Right cardiac atrium (tissue), 5 donors: ENCODE data around the gene COPE. TPM values are rescaled to one million over a fixed set of nuclear protein-coding genes. Genes with fewer than 3 reads are reported as not detected.

ENCODE experiments used
- ATAC-seq, 2 donors: fragments of 200-7000 bp; cut with Tn5 transposase; one replicate each; pipeline versions ENCODE4 v1.8.0 to v1.9.1; 2020; ENCODE audit warnings: moderate library complexity in 2 of 2, mild to moderate bottlenecking in 1 of 2
- DNase-seq, 3 donors: peaks; one replicate each; pipeline ENCODE4 v3.0.0-alpha.2; 2020
- H3K27ac ChIP-seq: one replicate; pipeline ENCODE4 v1.5.1; 2013; ENCODE audit warnings: mild to moderate bottlenecking, low read length, control low read depth, moderate library complexity
- H3K27me3 ChIP-seq: one replicate; pipeline ENCODE4 v1.6.1; 2013; ENCODE audit not compliant: control insufficient read depth, insufficient read depth
- H3K4me1 ChIP-seq: one replicate; pipeline ENCODE4 v1.6.1; 2013; ENCODE audit warnings: low read length; ENCODE audit not compliant: control insufficient read depth, insufficient read depth
- H3K4me3 ChIP-seq: one replicate; pipeline ENCODE4 v1.5.1; 2013; ENCODE audit warnings: low read length, control low read depth
- H3K9me3 ChIP-seq: one replicate; pipeline ENCODE4 v1.6.1; 2013; ENCODE audit warnings: low read length; ENCODE audit not compliant: control insufficient read depth
- WGBS: extraction: QIAGEN DNeasy Blood & Tissue Kit; methylation state at CpG from one replicate; pipeline ENCODE4 v1.1.7; 2013; 5-methylcytosine and 5-hydroxymethylcytosine counted together
- intact Hi-C, 4 donors: fragments of 100-400 bp; cut with DNase I; formaldehyde crosslinking; loops; one replicate each; pipeline versions ENCODE4 v1.11.0 to v1.14.0; 2022 to 2023
- polyA plus RNA-seq: library from polyadenylated mRNA; stranded (reverse); fragments of 200-250 nt; gene quantifications from one replicate; pipeline ENCODE4 v1.2.3, GENCODE V29; 2013
- total RNA-seq, 4 donors: library from RNA; stranded (reverse); fragmentation: NEBNext Ultra II Directional; extraction: Animal tissue kit (Norgen Biotek cat#: 25700); gene quantifications; one replicate each; pipeline ENCODE4 v1.2.1, GENCODE V29; 2021
- donor health status: healthy with polysubstance abuse.
- donor health status: DM: no; HTN: yes; CAD: no.
- donor health status: DM: no; HTN: no; CAD: no.
- donor health status: DM: no; HTN: yes; CAD: no; lungs with severe emphysema.
- donor health status: DM: yes; HTN: yes; CAD: no.

The COPE gene
- total and polyA plus RNA-seq, 5 donors, result 108 to 180 (median 148) TPM

- intact Hi-C loops, result no loop called here
Measured at GRCh38 chr19:18898607-18899408, 20.4 kb downstream of the COPE start.

GRCh38 chr19:18898081-18898606 lies 21.0 kb downstream of the COPE start:
- ATAC-seq, result peak; percentile 6 to 10
- intact Hi-C loops, result no loop called here

More at GRCh38 chr19:18898607-18899408, 20.4 kb downstream of the COPE start:
- Histone ChIP-seq H3K4me3 (no peak overlapping the region), H3K27ac (no peak overlapping the region), H3K9me3 (no peaks in the 10 kb centered on the region), H3K27me3 (no peaks in the 10 kb centered on the region), H3K4me1 (peaks cover 5% of the 10 kb centered on the region)
- no peak for ATAC-seq
- 74% methylated on average over 18 of the region's 18 CpGs for WGBS
- DNase-seq, result peak in 1 of 3 donors; percentile 29

GRCh38 chr19:18897094-18898029 lies 21.8 kb downstream of the COPE start:
- peaks cover 5% of the 10 kb centered on the region for H3K4me1 ChIP-seq
- ATAC-seq (no peak), DNase-seq (no peak)
- H3K27ac ChIP-seq, result no peak overlapping the region
- no peaks in the 10 kb centered on the region for H3K27me3 ChIP-seq
- H3K9me3 ChIP-seq, result no peaks in the 10 kb centered on the region
- 94% methylated on average over 25 of the region's 25 CpGs for WGBS
- no peak overlapping the region for H3K4me3 ChIP-seq
- intact Hi-C loops, result no loop called here

More at GRCh38 chr19:18898081-18898606, 21.0 kb downstream of the COPE start:
- no peak overlapping the region for H3K4me3 ChIP-seq
- peaks cover 5% of the 10 kb centered on the region for H3K4me1 ChIP-seq
- no peak overlapping the region for H3K27ac ChIP-seq
- DNase-seq, result peak in 2 of 3 donors; percentile 43 to 67
- H3K27me3 ChIP-seq, result no peaks in the 10 kb centered on the region
- 42% methylated on average over 18 of the region's 18 CpGs for WGBS
- no peaks in the 10 kb centered on the region for H3K9me3 ChIP-seq

GRCh38 chr19:18896421-18896841 lies 22.8 kb downstream of the COPE start:
- H3K27me3 ChIP-seq, result no peaks in the 10 kb centered on the region
- 23% methylated on average over 33 of the region's 33 CpGs for WGBS
- ATAC-seq (no peak), DNase-seq (no peak)
- H3K4me3 ChIP-seq, result peak overlapping the region; percentile 46
- no peak overlapping the region for H3K27ac ChIP-seq
- no peaks in the 10 kb centered on the region for H3K9me3 ChIP-seq
- H3K4me1 ChIP-seq, result peaks cover 5% of the 10 kb centered on the region
- intact Hi-C loops, result no loop called here

- 1% methylated on average over 87 of the region's 89 CpGs for WGBS
- H3K27ac ChIP-seq, result no peak within 1 kb of the TSS
Measured at GRCh38 chr19:18895824-18896341, 23.3 kb downstream of the COPE start, which contains the start of gene CERS1. Gene CERS1 (minus strand): TSS chr19:18896158. CDS start chr19:18896072, 86 bp downstream.

GRCh38 chr19:18895038-18895823 lies 24.0 kb downstream of the COPE start:
- intact Hi-C loops, result no loop called here
- Histone ChIP-seq H3K4me1 (peaks cover 5% of the 10 kb centered on the region), H3K9me3 (no peaks in the 10 kb centered on the region), H3K27me3 (no peaks in the 10 kb centered on the region), H3K27ac (no peak overlapping the region), H3K4me3 (peak overlapping the region; percentile 46)
- WGBS, result under 1% methylated on average over 72 of the region's 72 CpGs
- ATAC-seq (peak; percentile 48), DNase-seq (peak in 2 of 3 donors; percentile 73 to 80)

More at GRCh38 chr19:18895824-18896341, 23.3 kb downstream of the COPE start, which contains the start of gene CERS1:
- peak within 1 kb of the TSS; percentile 46 for H3K4me3 ChIP-seq
- no peak for DNase-seq
- H3K4me1 ChIP-seq, result peaks cover 5% of the 10 kb centered on the region
- intact Hi-C loops, result no loop called here
- H3K9me3 ChIP-seq, result no peaks in the 10 kb centered on the region
- ATAC-seq, result no peak
- H3K27me3 ChIP-seq, result no peaks in the 10 kb centered on the region

GRCh38 chr19:18894254-18895037 lies 24.7 kb downstream of the COPE start:
- WGBS, result 11% methylated on average over 28 of the region's 28 CpGs
- no peak overlapping the region for H3K27ac ChIP-seq
- peak; percentile 72 to 85 (median 82) for DNase-seq
- peaks cover 5% of the 10 kb centered on the region for H3K4me1 ChIP-seq
- intact Hi-C loops, result no loop called here
- no peaks in the 10 kb centered on the region for H3K27me3 ChIP-seq
- peak; percentile 47 to 55 for ATAC-seq
- no peak overlapping the region for H3K4me3 ChIP-seq
- no peaks in the 10 kb centered on the region for H3K9me3 ChIP-seq

GRCh38 chr19:18893587-18894253 lies 25.5 kb downstream of the COPE start:
- Histone ChIP-seq H3K4me1 (peaks cover 5% of the 10 kb centered on the region), H3K27me3 (no peaks in the 10 kb centered on the region), H3K27ac (no peak overlapping the region), H3K9me3 (no peaks in the 10 kb centered on the region), H3K4me3 (no peak overlapping the region)
- intact Hi-C loops, result no loop called here
- peak in 1 of 3 donors; percentile 19 for DNase-seq
- ATAC-seq, result no peak
- WGBS, result 39% methylated on average over 18 of the region's 18 CpGs
